ENCODE results near the gene C20orf144.

GRCh38 chr20:33640287-33640686, 21.8 kb upstream of the C20orf144 start:
- TF ChIP-seq CTCF (conservative IDR thresholded peaks at IDR 0.05; ENCODE audit: low read length) (no peak), EZH2phosphoT487 (IDR thresholded peaks at IDR 0.05; ENCODE audit: borderline replicate concordance) (no peak)
